ENCODE measurements around the gene NEDD4L. TPM values are rescaled to one million over a fixed set of nuclear protein-coding genes. Genes with fewer than 3 reads are reported as not detected.

The NEDD4L gene
- total RNA-seq, 2 experiments from 2014 or later: 3.2 to 3.3 TPM

DNA sequence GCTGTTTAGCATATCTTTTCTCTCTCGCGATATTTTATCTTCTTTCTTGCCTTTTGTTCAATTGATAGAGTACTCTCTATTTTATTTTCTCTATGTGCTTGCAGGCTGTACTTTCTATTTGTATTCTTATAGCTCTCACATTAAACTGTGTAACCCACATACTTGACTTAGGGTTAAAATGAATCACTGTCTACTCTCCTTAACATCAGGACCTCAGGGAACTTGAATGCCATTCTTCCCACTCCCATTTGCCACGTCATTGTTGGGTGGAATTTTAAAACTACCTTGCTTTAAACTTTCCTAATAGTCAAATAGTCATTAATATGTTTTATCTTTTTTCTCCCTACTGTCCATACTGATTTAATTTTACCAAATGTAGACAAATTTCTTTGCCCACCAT lies 315.2 kb downstream of the NEDD4L start:
- ChIA-PET CTCF (ENCODE audit: unreplicated experiment) (no interaction called here), POLR2A (no interaction called here)
- H3K9me3 ChIP-seq (ENCODE audit: low read length): no peaks in the 10 kb centered on the region
- intact Hi-C loops (cut with micrococcal nuclease; ENCODE audit: unreplicated experiment): no loop called here
- no peak overlapping the region for H3K4me3 ChIP-seq (ENCODE audit: low read depth, low read length, poor library complexity, severe bottlenecking)
- H3K27ac ChIP-seq (ENCODE audit: low read depth, low read length, poor library complexity, severe bottlenecking): no peak overlapping the region
- BruUV-seq (replicated peaks): no TSS peak
- H3K4me1 ChIP-seq (ENCODE audit: insufficient read depth, low read length, poor library complexity, severe bottlenecking): no peaks in the 10 kb centered on the region
- H2AFZ ChIP-seq (ENCODE audit: low read length): no peak overlapping the region
- H3K9me2 ChIP-seq (ENCODE audit: insufficient read depth, low read length): no peaks in the 10 kb centered on the region
- H3K79me2 ChIP-seq (ENCODE audit: insufficient read depth, low read depth, low read length): no peaks in the 10 kb centered on the region
- no peak for DNase-seq (ENCODE audit: low spot score)
- TF ChIP-seq EZH2phosphoT487 (IDR thresholded peaks at IDR 0.05; ENCODE audit: borderline replicate concordance, low read depth, low read length): no peak
- TF ChIP-seq, protein P1, sequence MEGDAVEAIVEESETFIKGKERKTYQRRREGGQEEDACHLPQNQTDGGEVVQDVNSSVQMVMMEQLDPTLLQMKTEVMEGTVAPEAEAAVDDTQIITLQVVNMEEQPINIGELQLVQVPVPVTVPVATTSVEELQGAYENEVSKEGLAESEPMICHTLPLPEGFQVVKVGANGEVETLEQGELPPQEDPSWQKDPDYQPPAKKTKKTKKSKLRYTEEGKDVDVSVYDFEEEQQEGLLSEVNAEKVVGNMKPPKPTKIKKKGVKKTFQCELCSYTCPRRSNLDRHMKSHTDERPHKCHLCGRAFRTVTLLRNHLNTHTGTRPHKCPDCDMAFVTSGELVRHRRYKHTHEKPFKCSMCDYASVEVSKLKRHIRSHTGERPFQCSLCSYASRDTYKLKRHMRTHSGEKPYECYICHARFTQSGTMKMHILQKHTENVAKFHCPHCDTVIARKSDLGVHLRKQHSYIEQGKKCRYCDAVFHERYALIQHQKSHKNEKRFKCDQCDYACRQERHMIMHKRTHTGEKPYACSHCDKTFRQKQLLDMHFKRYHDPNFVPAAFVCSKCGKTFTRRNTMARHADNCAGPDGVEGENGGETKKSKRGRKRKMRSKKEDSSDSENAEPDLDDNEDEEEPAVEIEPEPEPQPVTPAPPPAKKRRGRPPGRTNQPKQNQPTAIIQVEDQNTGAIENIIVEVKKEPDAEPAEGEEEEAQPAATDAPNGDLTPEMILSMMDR (conservative IDR thresholded peaks at IDR 0.05; ENCODE audit: low read length): no peak
- H4K20me1 ChIP-seq (ENCODE audit: insufficient read depth, low read length): no peaks in the 10 kb centered on the region
- no peak overlapping the region for H3K4me2 ChIP-seq (ENCODE audit: low read length)
- no peaks in the 10 kb centered on the region for H3K36me3 ChIP-seq (ENCODE audit: insufficient read depth, low read length)

DNA sequence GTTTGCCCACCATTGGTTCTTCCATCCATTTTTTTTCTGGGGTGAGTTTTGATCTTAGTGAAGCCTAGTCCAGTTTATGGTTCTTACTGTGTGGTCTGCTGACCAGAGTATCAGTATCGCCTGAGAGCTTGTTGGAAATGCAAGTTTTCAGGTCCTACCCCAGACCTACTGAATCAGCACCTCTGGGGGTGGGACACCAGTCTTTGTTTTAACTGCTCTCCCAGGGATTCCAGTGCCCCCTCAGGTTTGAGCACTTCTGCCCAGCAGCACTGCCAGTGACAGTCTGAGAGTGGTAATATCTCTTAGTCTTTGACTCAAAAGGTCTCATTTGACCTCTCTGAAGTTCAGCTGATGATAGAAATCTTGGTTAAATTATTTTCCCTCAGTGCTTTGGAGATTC lies 315.6 kb downstream of the NEDD4L start:
- intact Hi-C loops (cut with micrococcal nuclease; ENCODE audit: unreplicated experiment): no loop called here
- Histone ChIP-seq H3K9me3 (ENCODE audit: low read length) (no peaks in the 10 kb centered on the region), H3K4me1 (ENCODE audit: insufficient read depth, low read length, poor library complexity, severe bottlenecking) (no peaks in the 10 kb centered on the region), H3K27ac (ENCODE audit: low read depth, low read length, poor library complexity, severe bottlenecking) (no peak overlapping the region), H3K9me2 (ENCODE audit: insufficient read depth, low read length) (no peaks in the 10 kb centered on the region), H2AFZ (ENCODE audit: low read length) (no peak overlapping the region), H3K4me3 (ENCODE audit: low read depth, low read length, poor library complexity, severe bottlenecking) (no peak overlapping the region), H4K20me1 (ENCODE audit: insufficient read depth, low read length) (no peaks in the 10 kb centered on the region), H3K36me3 (ENCODE audit: insufficient read depth, low read length) (no peaks in the 10 kb centered on the region), H3K79me2 (ENCODE audit: insufficient read depth, low read depth, low read length) (no peaks in the 10 kb centered on the region), H3K4me2 (ENCODE audit: low read length) (no peak overlapping the region)
- ChIA-PET CTCF (ENCODE audit: unreplicated experiment) (no interaction called here), POLR2A (no interaction called here)
- DNase-seq (ENCODE audit: low spot score): no peak
- TF ChIP-seq, protein P1 (conservative IDR thresholded peaks at IDR 0.05; ENCODE audit: low read length): no peak
- TF ChIP-seq EZH2phosphoT487 (IDR thresholded peaks at IDR 0.05; ENCODE audit: borderline replicate concordance, low read depth, low read length): no peak
- no TSS peak for BruUV-seq (replicated peaks)

DNA sequence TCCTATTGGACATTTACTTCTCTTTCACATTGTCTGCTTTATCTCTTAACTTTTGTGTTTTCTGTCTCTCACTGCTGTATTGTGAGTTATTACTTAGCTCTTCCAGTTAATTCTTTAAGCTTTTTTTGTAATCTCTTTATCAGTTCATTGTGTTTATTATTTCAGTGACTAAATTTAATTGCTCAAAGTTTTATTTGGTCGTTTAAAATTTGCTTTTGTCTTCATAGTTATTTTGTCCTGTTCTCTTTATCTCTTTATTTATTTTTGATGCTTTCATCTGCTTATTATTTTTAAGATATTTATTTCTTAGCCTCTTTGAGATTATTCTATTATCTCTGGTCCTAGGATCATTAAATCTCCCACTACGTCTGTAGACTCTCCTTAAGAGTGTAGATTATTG lies 316.3 kb downstream of the NEDD4L start:
- H3K4me2 ChIP-seq (ENCODE audit: low read length): no peak overlapping the region
- BruUV-seq (replicated peaks): no TSS peak
- POLR2A ChIA-PET: no interaction called here
- TF ChIP-seq, protein P1 (conservative IDR thresholded peaks at IDR 0.05; ENCODE audit: low read length): no peak
- TF ChIP-seq EZH2phosphoT487 (IDR thresholded peaks at IDR 0.05; ENCODE audit: borderline replicate concordance, low read depth, low read length): no peak
- no peak for DNase-seq (ENCODE audit: low spot score)
- H3K9me3 ChIP-seq (ENCODE audit: low read length): no peaks in the 10 kb centered on the region
- no peaks in the 10 kb centered on the region for H3K4me1 ChIP-seq (ENCODE audit: insufficient read depth, low read length, poor library complexity, severe bottlenecking)
- intact Hi-C loops (cut with micrococcal nuclease; ENCODE audit: unreplicated experiment): no loop called here
- no peak overlapping the region for H3K27ac ChIP-seq (ENCODE audit: low read depth, low read length, poor library complexity, severe bottlenecking)
- H3K79me2 ChIP-seq (ENCODE audit: insufficient read depth, low read depth, low read length): no peaks in the 10 kb centered on the region
- CTCF ChIA-PET (ENCODE audit: unreplicated experiment): no interaction called here
- H4K20me1 ChIP-seq (ENCODE audit: insufficient read depth, low read length): no peaks in the 10 kb centered on the region
- H3K9me2 ChIP-seq (ENCODE audit: insufficient read depth, low read length): no peaks in the 10 kb centered on the region
- no peaks in the 10 kb centered on the region for H3K36me3 ChIP-seq (ENCODE audit: insufficient read depth, low read length)
- H2AFZ ChIP-seq (ENCODE audit: low read length): no peak overlapping the region
- H3K4me3 ChIP-seq (ENCODE audit: low read depth, low read length, poor library complexity, severe bottlenecking): no peak overlapping the region

Data from OCI-LY7 (cell line).